HepG2 (cell line): ENCODE data around the gene PIEZO1. TPM values are rescaled to one million over a fixed set of nuclear protein-coding genes. Genes with fewer than 3 reads are reported as not detected.

Experiments
- ARID5B ChIP-seq: IDR thresholded peaks from 2 replicates; pipeline ENCODE4 v1.4.0; 2020; ENCODE audit warnings: mild to moderate bottlenecking, missing genetic modification reagents
- ELF1 ChIP-seq: sonication (generic); formaldehyde crosslinking; IDR thresholded peaks from 2 replicates; pipeline ENCODE4 v1.4.0; 2020; ENCODE audit warnings: missing genetic modification reagents
- ELF3 ChIP-seq: IDR thresholded peaks from 2 replicates; pipeline ENCODE4 v1.6.1; 2016; ENCODE audit warnings: missing genetic modification reagents, missing compliant biosample characterization
- FOXO1 ChIP-seq: sonication (generic); formaldehyde crosslinking; IDR thresholded peaks from 2 replicates; pipeline ENCODE4 v1.4.0; 2020; ENCODE audit warnings: missing genetic modification reagents
- GATAD2A ChIP-seq: IDR thresholded peaks from 2 replicates; pipeline ENCODE4 v1.6.1; 2016
- GPN1 ChIP-seq: sonication (generic); formaldehyde crosslinking; IDR thresholded peaks from 2 replicates; pipeline ENCODE4 v1.5.1; 2020; ENCODE audit warnings: missing genetic modification reagents, borderline replicate concordance
- NFKBIZ ChIP-seq: IDR thresholded peaks from 2 replicates; pipeline ENCODE4 v1.6.1; 2018; ENCODE audit warnings: missing genetic modification reagents, missing compliant biosample characterization
- RARG ChIP-seq: sonication (generic); formaldehyde crosslinking; IDR thresholded peaks from 2 replicates; pipeline ENCODE4 v1.4.0; 2020; ENCODE audit warnings: low read depth, mild to moderate bottlenecking, missing genetic modification reagents
- RFX5 ChIP-seq: IDR thresholded peaks from 2 replicates; pipeline ENCODE4 v1.6.1; 2011; ENCODE audit warnings: low read depth, low read length, improper control_type of control experiment
- RFXANK ChIP-seq: IDR thresholded peaks from 2 replicates; pipeline ENCODE4 v1.6.1; 2016
- SATB2 ChIP-seq: sonication (generic); formaldehyde crosslinking; IDR thresholded peaks from 2 replicates; pipeline ENCODE4 v1.5.0; 2020; ENCODE audit warnings: missing genetic modification reagents
- SP140L ChIP-seq: sonication (generic); formaldehyde crosslinking; IDR thresholded peaks from 2 replicates; pipeline ENCODE4 v1.4.0; 2020; ENCODE audit warnings: missing genetic modification reagents, borderline replicate concordance
- TAF15 ChIP-seq: fragments of 200-400 bp; formaldehyde crosslinking; IDR thresholded peaks from one replicate; pipeline ENCODE4 v1.6.1; 2018; ENCODE audit warnings: mild to moderate bottlenecking, low read depth, low read length; ENCODE audit not compliant: poor library complexity, severe bottlenecking
- TRAFD1 ChIP-seq: sonication (generic); formaldehyde crosslinking; IDR thresholded peaks from 2 replicates; pipeline ENCODE4 v1.5.1; 2020; ENCODE audit warnings: missing genetic modification reagents, mild to moderate bottlenecking, borderline replicate concordance
- ZNF503 ChIP-seq: sonication (generic); formaldehyde crosslinking; IDR thresholded peaks from 2 replicates; pipeline ENCODE4 v1.4.0; 2020; ENCODE audit warnings: missing genetic modification reagents
- ZNF569 ChIP-seq: sonication (generic); formaldehyde crosslinking; IDR thresholded peaks from 2 replicates; pipeline ENCODE4 v1.5.0; 2020; ENCODE audit warnings: mild to moderate bottlenecking, missing genetic modification reagents, moderate library complexity, borderline replicate concordance
- ZNF746 ChIP-seq: sonication (generic); formaldehyde crosslinking; IDR thresholded peaks from 2 replicates; pipeline ENCODE4 v1.8.0; 2022; ENCODE audit warnings: mild to moderate bottlenecking, missing genetic modification reagents
- polyA plus RNA-seq, 8 experiments: library from polyadenylated mRNA; depleted of rRNA in 3 of 8; stranded (reverse) in 7 of 8; unstranded in 1 of 8; fragments of >200 nt; fragmentation: Illumina TruSeq in 4 of 8; extraction: Trizol in 4 of 8; gene quantifications; 2 replicates each; pipeline versions ENCODE4 v1.2.1 to v1.2.3, GENCODE V29; 2011 to 2016; ENCODE audit warnings: low read depth in 4 of 8, missing spikeins in 1 of 8, mixed read lengths in 1 of 8; ENCODE audit not compliant: insufficient read depth in 1 of 8
- total RNA-seq, 5 experiments: library from RNA; depleted of rRNA; stranded (reverse); fragments of >200 nt; fragmentation: Illumina TruSeq; extraction: Trizol; gene quantifications; 2 replicates each; pipeline ENCODE4 v1.2.3, GENCODE V29; 2016; ENCODE audit warnings: low read depth in 1 of 5
- TF ChIP-seq, protein P1 (sequence below): sonication (generic); IDR thresholded peaks from 2 replicates; pipeline ENCODE4 v1.6.1; 2016; ENCODE audit warnings: low read depth, borderline replicate concordance
- TF ChIP-seq, protein P2 (sequence below): sonication (generic); formaldehyde crosslinking; IDR thresholded peaks from 2 replicates; pipeline ENCODE4 v1.4.0; 2020; ENCODE audit warnings: mild to moderate bottlenecking, low read depth, missing genetic modification reagents
- TF ChIP-seq, protein P3 (sequence below): IDR thresholded peaks from 2 replicates; pipeline ENCODE4 v1.6.1; 2016; ENCODE audit warnings: missing compliant biosample characterization, missing genetic modification reagents, borderline replicate concordance

PIEZO1 gene
- total and polyA plus RNA-seq, 2 of the 13 experiments (the other 11 are each of a cell fraction or from before 2014, with no cell fraction given) = 67.9 to 85.0 TPM

GRCh38 chr16:88763502-88764053 is 21.4 kb downstream of the PIEZO1 start (continued):
- TF ChIP-seq TRAFD1 (no peak; the same call in 1 of the 2 replicates), ARID5B (CRISPR knock-in tag) (peak; percentile 81), ZNF746 (CRISPR knock-in tag) (0 out of 2 replicates have a peak, but pooled peaks have one; percentile 54), ELF3 (CRISPR knock-in tag) (peak; percentile 83), SP140L (CRISPR knock-in tag) (peak; percentile 97; the same call in 1 of the 2 replicates), SATB2 (CRISPR knock-in tag) (no peak), RFX5 (no peak), ELF1 (CRISPR knock-in tag) (peak; percentile 36; the same call in 1 of the 2 replicates), GATAD2A (CRISPR knock-in tag) (peak; percentile 89), NFKBIZ (CRISPR knock-in tag) (peak; percentile 77; the same call in 1 of the 2 replicates), TAF15 (no peak), FOXO1 (CRISPR knock-in tag) (peak; percentile 95), ZNF569 (0 out of 2 replicates have a peak, but pooled peaks have one; percentile 47), GPN1 (CRISPR knock-in tag) (0 out of 2 replicates have a peak, but pooled peaks have one; percentile 32), ZNF503 (peak; percentile 89), RARG (no peak), RFXANK (CRISPR knock-in tag) (0 out of 2 replicates have a peak, but pooled peaks have one; percentile 84)
- TF ChIP-seq, protein P1, sequence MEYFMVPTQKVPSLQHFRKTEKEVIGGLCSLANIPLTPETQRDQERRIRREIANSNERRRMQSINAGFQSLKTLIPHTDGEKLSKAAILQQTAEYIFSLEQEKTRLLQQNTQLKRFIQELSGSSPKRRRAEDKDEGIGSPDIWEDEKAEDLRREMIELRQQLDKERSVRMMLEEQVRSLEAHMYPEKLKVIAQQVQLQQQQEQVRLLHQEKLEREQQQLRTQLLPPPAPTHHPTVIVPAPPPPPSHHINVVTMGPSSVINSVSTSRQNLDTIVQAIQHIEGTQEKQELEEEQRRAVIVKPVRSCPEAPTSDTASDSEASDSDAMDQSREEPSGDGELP = peak; percentile 77; the same call in 1 of the 2 replicates
- TF ChIP-seq, protein P2, sequence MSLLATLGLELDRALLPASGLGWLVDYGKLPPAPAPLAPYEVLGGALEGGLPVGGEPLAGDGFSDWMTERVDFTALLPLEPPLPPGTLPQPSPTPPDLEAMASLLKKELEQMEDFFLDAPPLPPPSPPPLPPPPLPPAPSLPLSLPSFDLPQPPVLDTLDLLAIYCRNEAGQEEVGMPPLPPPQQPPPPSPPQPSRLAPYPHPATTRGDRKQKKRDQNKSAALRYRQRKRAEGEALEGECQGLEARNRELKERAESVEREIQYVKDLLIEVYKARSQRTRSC (CRISPR knock-in tag) = no peak
- TF ChIP-seq, protein P3, sequence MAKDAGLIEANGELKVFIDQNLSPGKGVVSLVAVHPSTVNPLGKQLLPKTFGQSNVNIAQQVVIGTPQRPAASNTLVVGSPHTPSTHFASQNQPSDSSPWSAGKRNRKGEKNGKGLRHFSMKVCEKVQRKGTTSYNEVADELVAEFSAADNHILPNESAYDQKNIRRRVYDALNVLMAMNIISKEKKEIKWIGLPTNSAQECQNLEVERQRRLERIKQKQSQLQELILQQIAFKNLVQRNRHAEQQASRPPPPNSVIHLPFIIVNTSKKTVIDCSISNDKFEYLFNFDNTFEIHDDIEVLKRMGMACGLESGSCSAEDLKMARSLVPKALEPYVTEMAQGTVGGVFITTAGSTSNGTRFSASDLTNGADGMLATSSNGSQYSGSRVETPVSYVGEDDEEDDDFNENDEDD (CRISPR knock-in tag) = peak; percentile 79; the same call in 1 of the 2 replicates
